Breast epithelium (tissue), 3 donors: ENCODE measurements around the gene OGFR.

Source experiments
- POLR2A ChIP-seq: fragments of 450-650 bp; IDR thresholded peaks from one replicate; pipeline ENCODE4 v1.6.1; 2016; ENCODE audit warnings: antibody characterized with exemption, mild to moderate bottlenecking, moderate library complexity
- TF ChIP-seq, protein P1 (sequence below), 3 donors: fragments of 450-650 bp; IDR thresholded peaks; one replicate each; pipeline ENCODE4 v1.5.1; 2016 to 2017; ENCODE audit warnings: antibody characterized with exemption in 3 of 3, mild to moderate bottlenecking in 3 of 3, moderate library complexity in 3 of 3

DNA sequence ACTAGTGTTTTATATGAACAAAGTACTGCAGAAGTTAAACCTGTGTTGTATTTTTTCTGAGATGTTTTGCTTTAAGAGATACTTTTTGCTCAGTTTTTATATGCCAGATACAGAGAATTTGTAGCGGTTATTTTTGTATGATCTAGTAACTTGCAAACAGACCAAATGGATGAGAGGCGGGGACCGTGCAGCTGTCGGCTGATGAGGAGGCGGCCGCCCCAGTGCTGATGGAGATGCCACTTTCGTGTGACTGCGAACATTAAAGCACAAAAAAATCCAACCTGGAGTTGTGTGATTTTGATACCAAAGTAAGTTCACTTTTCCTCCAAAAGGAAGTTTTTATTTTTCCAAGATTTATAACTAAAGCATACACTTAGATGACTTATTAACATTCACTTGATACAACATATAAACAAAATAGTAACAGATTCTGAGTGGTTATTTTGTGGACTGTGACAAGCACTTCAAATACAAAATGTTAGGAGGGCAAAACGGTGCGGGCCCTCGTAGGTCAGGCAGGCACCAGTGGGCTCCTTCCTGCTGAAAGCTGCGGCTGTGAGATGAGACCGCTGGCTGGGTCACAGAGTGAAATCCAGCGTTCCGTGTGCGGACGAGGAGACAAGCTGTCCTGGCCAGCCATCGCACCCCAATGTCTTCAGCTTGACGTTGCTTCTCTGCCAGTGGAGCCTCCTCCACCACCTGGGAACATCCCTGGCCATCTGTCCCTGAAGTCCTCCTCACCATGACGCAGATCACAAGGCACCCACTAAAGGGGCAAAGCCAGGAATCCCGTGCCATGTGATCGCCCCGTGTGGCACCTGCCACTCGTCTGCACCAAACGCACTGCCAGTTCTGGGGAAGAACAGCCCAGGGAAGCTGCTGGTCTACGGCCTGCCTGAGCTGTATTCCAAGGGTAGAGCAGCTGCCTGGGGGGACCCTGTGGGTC, 4.0 kb upstream of the OGFR start:
- TF ChIP-seq, protein P1, sequence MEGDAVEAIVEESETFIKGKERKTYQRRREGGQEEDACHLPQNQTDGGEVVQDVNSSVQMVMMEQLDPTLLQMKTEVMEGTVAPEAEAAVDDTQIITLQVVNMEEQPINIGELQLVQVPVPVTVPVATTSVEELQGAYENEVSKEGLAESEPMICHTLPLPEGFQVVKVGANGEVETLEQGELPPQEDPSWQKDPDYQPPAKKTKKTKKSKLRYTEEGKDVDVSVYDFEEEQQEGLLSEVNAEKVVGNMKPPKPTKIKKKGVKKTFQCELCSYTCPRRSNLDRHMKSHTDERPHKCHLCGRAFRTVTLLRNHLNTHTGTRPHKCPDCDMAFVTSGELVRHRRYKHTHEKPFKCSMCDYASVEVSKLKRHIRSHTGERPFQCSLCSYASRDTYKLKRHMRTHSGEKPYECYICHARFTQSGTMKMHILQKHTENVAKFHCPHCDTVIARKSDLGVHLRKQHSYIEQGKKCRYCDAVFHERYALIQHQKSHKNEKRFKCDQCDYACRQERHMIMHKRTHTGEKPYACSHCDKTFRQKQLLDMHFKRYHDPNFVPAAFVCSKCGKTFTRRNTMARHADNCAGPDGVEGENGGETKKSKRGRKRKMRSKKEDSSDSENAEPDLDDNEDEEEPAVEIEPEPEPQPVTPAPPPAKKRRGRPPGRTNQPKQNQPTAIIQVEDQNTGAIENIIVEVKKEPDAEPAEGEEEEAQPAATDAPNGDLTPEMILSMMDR (IDR thresholded peaks at IDR 0.05) = no peak
- TF ChIP-seq POLR2A = no peak
